ENCODE results near the gene KLC4.
"Not testable (repeated sequence)": the region's sequence is repeated elsewhere in the genome, so short reads cannot be mapped to it uniquely, and the experiment has no call there.

KLC4 gene

GRCh38 chr6:43060755-43061633 is 1.6 kb downstream of the KLC4 start:
- DNase-seq (ENCODE audit: low spot score) (no peak), FAIRE-seq (no peak)

GRCh38 chr6:43061861-43062260 is 2.4 kb downstream of the KLC4 start:
- FAIRE-seq (no peak), DNase-seq (ENCODE audit: low spot score) (no peak)

GRCh38 chr6:43062818-43063217 is 3.4 kb downstream of the KLC4 start:
- DNase-seq (ENCODE audit: low spot score) (no peak), FAIRE-seq (no peak)

- FAIRE-seq = no peak
- DNase-seq (ENCODE audit: low spot score) = peak; percentile 66
These were observed 10.7 kb downstream of the KLC4 start for GRCh38 chr6:43070028-43070632.

GRCh38 chr6:43074847-43075669 is 15.6 kb downstream of the KLC4 start:
- FAIRE-seq (no peak), DNase-seq (ENCODE audit: low spot score) (no peak)

- FAIRE-seq (no peak), DNase-seq (ENCODE audit: low spot score) (peak; percentile 88)
These were observed 16.4 kb downstream of the KLC4 start, which contains the start of gene PTK7 for GRCh38 chr6:43075670-43076463. Gene PTK7, plus strand, starts transcription at chr6:43076314. Its CDS starts 175 bp downstream, at chr6:43076489.

GRCh38 chr6:43076464-43077332 is 17.3 kb downstream of the KLC4 start:
- DNase-seq (ENCODE audit: low spot score) = peak; percentile 46
- no peak for FAIRE-seq

GRCh38 chr6:43077333-43077809 is 17.9 kb downstream of the KLC4 start:
- no peak for DNase-seq (ENCODE audit: low spot score)
- FAIRE-seq = no peak

- FAIRE-seq = no peak
- no peak for DNase-seq (ENCODE audit: low spot score)
These were observed 18.6 kb downstream of the KLC4 start for GRCh38 chr6:43077981-43078511.

GRCh38 chr6:43078691-43079090 is 19.3 kb downstream of the KLC4 start:
- no peak for DNase-seq (ENCODE audit: low spot score)
- no peak for FAIRE-seq

GRCh38 chr6:43081043-43081442 is 21.6 kb downstream of the KLC4 start:
- FAIRE-seq (no peak), DNase-seq (ENCODE audit: low spot score) (no peak)

- not testable (repeated sequence) for DNase-seq (ENCODE audit: low spot score); FAIRE-seq
These were observed 22.5 kb downstream of the KLC4 start for GRCh38 chr6:43081922-43082321.

GRCh38 chr6:43082806-43083655 is 23.6 kb downstream of the KLC4 start:
- FAIRE-seq = no peak
- no peak for DNase-seq (ENCODE audit: low spot score)

GRCh38 chr6:43086022-43086658 is 26.7 kb downstream of the KLC4 start:
- no peak for DNase-seq (ENCODE audit: low spot score)
- no peak for FAIRE-seq

GRCh38 chr6:43088654-43089056 is 29.2 kb downstream of the KLC4 start:
- FAIRE-seq = no peak
- no peak for DNase-seq (ENCODE audit: low spot score)

- DNase-seq (ENCODE audit: low spot score) (no peak), FAIRE-seq (no peak)
These were observed 30.0 kb downstream of the KLC4 start for GRCh38 chr6:43089467-43089866.

- DNase-seq (ENCODE audit: low spot score) (no peak), FAIRE-seq (no peak)
These were observed 30.6 kb downstream of the KLC4 start for GRCh38 chr6:43089874-43090558.

GRCh38 chr6:43090559-43090956 is 31.1 kb downstream of the KLC4 start:
- no peak for FAIRE-seq
- DNase-seq (ENCODE audit: low spot score) = no peak
